ENCODE measurements around the gene MED25. TPM values are rescaled to one million over a fixed set of nuclear protein-coding genes. Genes with fewer than 3 reads are reported as not detected.

Gene MED25
- total and polyA plus RNA-seq, 9 of the 15 experiments (the other 6 are each of a cell fraction or from before 2014, with no cell fraction given): 4.1 to 93.9 (median 19.3) TPM

- TF ChIP-seq MGA (IDR thresholded peaks at IDR 0.05) (no peak), XRCC5 (IDR thresholded peaks at IDR 0.05; ENCODE audit: low read depth, low read length) (no peak), HES1 (IDR thresholded peaks at IDR 0.05; ENCODE audit: low read depth) (no peak), BCL6 (CRISPR knock-in tag; IDR thresholded peaks at IDR 0.05) (no peak), CLOCK (CRISPR knock-in tag; IDR thresholded peaks at IDR 0.05; ENCODE audit: borderline replicate concordance) (no peak), SUPT5H (IDR thresholded peaks at IDR 0.05) (peak; percentile 48), POLR2A (conservative IDR thresholded peaks at IDR 0.05) (peak; percentile 52; the same call in 1 of the 2 replicates), DIDO1 (tag; IDR thresholded peaks at IDR 0.05; ENCODE audit: low read depth) (0 out of 2 replicates have a peak, but pooled peaks have one; percentile 39), ZFP91 (CRISPR knock-in tag; IDR thresholded peaks at IDR 0.05) (peak; percentile 94), ZBTB9 (CRISPR knock-in tag; IDR thresholded peaks at IDR 0.05) (0 out of 2 replicates have a peak, but pooled peaks have one; percentile 27)
Observed at GRCh38 chr19:49869009-49869483, 51.0 kb downstream of the MED25 start (continued).

Measured in K562 (cell line).